Stimulated activated naive CD8-positive, alpha-beta T cell treated with anti-CD3 and anti-CD28 coated beads, Interleukin-15, amount 100 ng/mL, for 72 hours (primary cell): ENCODE data around the gene HUS1B.

ENCODE experiments used
- ATAC-seq: fragments of 150-1000 bp; cut with Tn5 transposase; 2 replicates; pipeline ENCODE4 v1.10.0; 2021; ENCODE audit warnings: mild to moderate bottlenecking, moderate library complexity
- DNase-seq, 2 donors: peaks; one replicate each; pipeline ENCODE4 v3.0.0; 2021 to 2022
- H3K27ac Mint-ChIP-seq, 2 donors: one replicate each; pipeline ENCODE4 v1.8.0; 2022; ENCODE audit warnings: mild to moderate bottlenecking in 2 of 2, mixed read lengths in 2 of 2, moderate library complexity in 2 of 2
- H3K27me3 Mint-ChIP-seq: one replicate; pipeline ENCODE4 v1.8.0; 2022; ENCODE audit warnings: mixed read lengths
- H3K4me1 Mint-ChIP-seq: one replicate; pipeline ENCODE4 v1.8.0; 2022; ENCODE audit warnings: mild to moderate bottlenecking, mixed read lengths
- H3K4me3 Mint-ChIP-seq, 2 donors: one replicate each; pipeline ENCODE4 v1.8.0; 2022; ENCODE audit warnings: mild to moderate bottlenecking in 2 of 2, mixed read lengths in 2 of 2, moderate library complexity in 1 of 2
- H3K9me3 Mint-ChIP-seq, 2 donors: one replicate each; pipeline ENCODE4 v1.8.0; 2022; ENCODE audit warnings: mixed read lengths in 2 of 2

The HUS1B gene

DNA sequence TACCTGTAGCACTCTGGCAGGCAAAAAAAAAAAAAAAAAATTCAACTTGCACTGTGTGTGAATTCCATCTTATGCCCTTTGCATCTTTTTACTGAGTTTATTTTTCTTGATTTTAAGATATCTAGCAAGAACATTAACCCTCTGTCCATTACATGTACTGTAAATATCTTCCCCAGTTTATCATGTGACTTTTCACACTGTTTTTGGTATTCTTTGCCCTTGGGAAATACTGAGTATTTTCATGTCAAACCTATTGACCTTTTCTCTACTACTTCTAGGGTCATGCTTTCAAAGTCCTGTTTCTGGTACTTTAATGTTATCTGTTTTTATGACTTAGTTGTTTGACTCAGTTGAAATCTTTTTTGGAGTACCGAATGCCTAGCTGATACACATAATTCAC is 843 bp upstream of the HUS1B start:
- Mint-ChIP-seq H3K4me1 (peaks cover 55% of the 10 kb centered on the region), H3K9me3 (peaks cover 0 to 7% of the 10 kb centered on the region in 2 donors), H3K27ac (no peak overlapping the region), H3K4me3 (no peak overlapping the region), H3K27me3 (no peaks in the 10 kb centered on the region)
- ATAC-seq (no peak), DNase-seq (no peak)

DNA sequence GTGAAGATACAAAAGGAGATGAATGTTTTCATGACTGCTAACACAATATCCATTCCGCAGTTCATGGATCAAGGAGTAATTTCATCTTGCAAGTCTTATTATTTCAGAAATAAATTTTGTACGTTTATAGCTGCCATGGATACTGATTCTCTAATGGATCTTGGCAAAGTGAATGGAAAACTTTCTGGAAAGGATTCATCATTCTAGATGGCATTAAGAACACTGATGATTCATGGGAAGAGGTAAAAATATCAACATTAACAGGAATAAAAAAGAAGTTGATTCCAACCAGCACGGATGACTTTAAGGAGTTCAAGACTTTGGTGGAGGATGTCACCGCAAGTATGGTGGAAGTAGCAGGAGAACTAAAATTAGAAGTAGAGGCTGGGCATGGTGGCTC is 2.8 kb downstream of the HUS1B start:
- ATAC-seq (no peak), DNase-seq (no peak)
- H3K9me3 Mint-ChIP-seq, result peaks cover 0 to 7% of the 10 kb centered on the region in 2 donors
- no peaks in the 10 kb centered on the region for H3K27me3 Mint-ChIP-seq
- H3K27ac Mint-ChIP-seq, result peak overlapping the region in 1 of 2 donors; percentile 12
- peaks cover 20% of the 10 kb centered on the region for H3K4me1 Mint-ChIP-seq
- H3K4me3 Mint-ChIP-seq, result no peak overlapping the region

DNA sequence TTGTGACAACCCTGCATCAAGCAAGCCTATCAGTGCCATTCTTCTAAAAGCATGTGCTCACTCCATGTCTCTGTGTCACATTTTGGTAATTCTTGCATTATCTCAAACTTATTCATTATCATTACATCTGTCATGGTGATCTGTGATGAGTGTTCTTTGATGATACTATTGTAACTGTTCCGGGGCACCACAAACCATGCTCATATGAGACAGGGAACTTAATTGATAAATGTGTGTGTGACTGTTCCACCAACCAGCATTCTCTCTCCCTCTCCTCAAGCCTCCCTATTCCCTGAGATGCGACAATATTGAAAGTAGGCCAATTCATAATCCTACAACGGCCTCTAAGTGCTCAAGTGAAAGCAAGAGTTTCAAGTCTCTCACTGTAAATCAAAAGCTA is 4.0 kb downstream of the HUS1B start:
- Mint-ChIP-seq H3K9me3 (peaks cover 0 to 7% of the 10 kb centered on the region in 2 donors), H3K27me3 (no peaks in the 10 kb centered on the region), H3K27ac (no peak overlapping the region), H3K4me1 (peaks cover 9% of the 10 kb centered on the region), H3K4me3 (no peak overlapping the region)
- ATAC-seq (no peak), DNase-seq (no peak)

DNA sequence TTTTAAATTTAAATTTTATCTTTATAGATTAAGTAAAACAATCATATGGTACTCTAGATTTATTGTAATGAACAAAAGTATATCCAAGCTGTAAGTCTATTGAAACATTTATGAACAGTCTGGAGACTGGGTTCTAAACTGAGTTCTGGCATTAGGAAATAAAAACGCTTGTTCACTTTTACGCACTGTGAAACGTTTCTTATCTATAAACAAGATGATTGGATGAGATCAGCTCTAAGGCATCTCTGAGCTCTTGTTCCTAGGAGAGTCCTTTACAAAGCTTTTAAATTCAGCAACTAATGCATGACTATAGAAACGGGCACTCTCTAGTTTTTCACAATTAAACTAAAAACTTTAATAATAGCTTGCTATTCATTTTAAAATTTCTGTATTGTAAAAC is 6.8 kb downstream of the HUS1B start:
- no peak for DNase-seq
- peaks cover 0 to 7% of the 10 kb centered on the region in 2 donors for H3K9me3 Mint-ChIP-seq
- peaks cover 22% of the 10 kb centered on the region for H3K4me1 Mint-ChIP-seq
- H3K27ac Mint-ChIP-seq, result no peak overlapping the region
- no peaks in the 10 kb centered on the region for H3K27me3 Mint-ChIP-seq
- no peak for ATAC-seq
- H3K4me3 Mint-ChIP-seq, result no peak overlapping the region

- no peak for DNase-seq
- Mint-ChIP-seq H3K4me3 (no peak overlapping the region), H3K4me1 (peaks cover 27% of the 10 kb centered on the region), H3K27ac (no peak overlapping the region), H3K9me3 (peaks cover 0 to 7% of the 10 kb centered on the region in 2 donors), H3K27me3 (no peaks in the 10 kb centered on the region)
- ATAC-seq, result no peak
Observed at GRCh38 chr6:642805-643204, 14.1 kb downstream of the HUS1B start.

DNA sequence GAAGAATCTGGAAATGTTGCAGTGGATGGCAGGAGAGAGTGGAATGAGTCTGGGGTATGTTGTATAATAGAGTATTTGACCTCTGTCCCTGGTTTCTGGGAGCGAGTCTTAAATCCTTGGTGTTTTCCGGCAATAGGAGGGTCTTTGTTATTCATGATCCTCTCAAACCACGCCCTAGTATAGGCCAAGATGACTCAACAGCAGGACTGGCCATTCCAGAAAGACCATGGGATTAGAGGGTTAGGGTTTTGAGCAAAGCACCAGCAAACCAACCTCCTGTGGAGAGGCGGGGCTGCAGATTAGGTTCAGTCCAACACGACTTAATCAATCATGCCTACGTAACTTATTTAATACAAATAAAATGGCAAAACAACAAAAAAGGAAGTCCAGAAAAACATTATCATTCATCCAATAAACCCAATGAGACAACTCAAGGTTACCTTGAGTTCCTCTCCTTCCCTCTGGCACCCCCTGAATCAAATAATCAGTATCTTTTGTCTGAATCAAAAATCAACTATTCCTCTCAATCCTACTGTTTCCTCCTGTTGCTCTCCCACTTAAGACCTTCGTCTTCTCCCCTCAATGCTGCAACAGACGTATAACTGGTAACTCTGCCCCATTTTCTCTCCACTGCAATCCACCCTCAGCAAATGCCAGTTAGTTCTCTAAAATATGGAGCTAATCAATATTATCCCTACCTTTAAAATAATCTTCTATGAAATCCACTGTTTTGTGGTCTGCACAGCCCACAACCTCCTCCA is 15.5 kb downstream of the HUS1B start:
- ATAC-seq (no peak), DNase-seq (no peak)
- no peak overlapping the region for H3K27ac Mint-ChIP-seq
- H3K4me3 Mint-ChIP-seq, result no peak overlapping the region
- H3K27me3 Mint-ChIP-seq, result no peaks in the 10 kb centered on the region
- H3K4me1 Mint-ChIP-seq, result peaks cover 26% of the 10 kb centered on the region
- peaks cover 0 to 7% of the 10 kb centered on the region in 2 donors for H3K9me3 Mint-ChIP-seq

DNA sequence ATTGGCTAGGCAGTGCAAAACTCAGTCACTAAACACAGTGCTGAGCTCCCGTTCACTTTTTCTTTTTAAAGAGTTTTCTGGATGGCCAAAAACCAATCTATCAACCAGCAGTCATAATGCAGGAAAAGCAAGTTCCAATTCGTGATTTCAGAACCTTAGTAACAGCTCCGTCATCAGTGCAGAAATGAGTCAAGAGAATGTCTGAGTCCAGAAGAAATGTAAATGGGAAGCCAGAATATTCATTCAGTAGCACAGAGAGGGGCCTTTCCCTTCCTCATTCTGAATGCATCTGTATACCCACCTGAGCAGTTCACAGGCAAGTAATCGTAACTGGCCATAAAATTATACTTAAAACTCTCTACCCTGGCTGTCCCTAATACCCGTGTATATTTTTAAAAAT is 20.4 kb downstream of the HUS1B start:
- H3K27me3 Mint-ChIP-seq, result no peaks in the 10 kb centered on the region
- H3K9me3 Mint-ChIP-seq, result no peaks in the 10 kb centered on the region
- H3K27ac Mint-ChIP-seq, result no peak overlapping the region
- DNase-seq (no peak), ATAC-seq (peak; percentile 80)
- peaks cover 15% of the 10 kb centered on the region for H3K4me1 Mint-ChIP-seq
- H3K4me3 Mint-ChIP-seq, result no peak overlapping the region

DNA sequence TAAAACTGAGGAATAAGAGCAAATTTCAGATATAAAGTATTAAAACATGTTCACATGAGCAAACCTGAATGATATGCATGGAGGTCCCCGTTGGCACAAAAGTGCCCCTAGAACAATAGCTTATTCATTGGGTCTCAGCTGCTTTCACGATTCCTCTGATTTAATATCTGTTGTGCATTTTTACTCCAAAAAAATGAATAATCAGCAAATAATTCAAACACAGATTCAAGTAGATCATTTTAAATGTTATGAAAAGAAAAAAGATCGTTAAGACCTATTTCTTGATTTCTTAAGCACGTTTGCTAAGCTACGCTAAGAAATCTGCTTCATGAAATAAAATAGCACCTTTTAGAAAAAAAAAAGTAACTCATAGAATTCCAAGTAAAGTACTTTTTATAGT is 21.7 kb downstream of the HUS1B start:
- Mint-ChIP-seq H3K27me3 (no peaks in the 10 kb centered on the region), H3K4me3 (no peak overlapping the region), H3K4me1 (peaks cover 14% of the 10 kb centered on the region), H3K9me3 (no peaks in the 10 kb centered on the region), H3K27ac (no peak overlapping the region)
- ATAC-seq (no peak), DNase-seq (no peak)

DNA sequence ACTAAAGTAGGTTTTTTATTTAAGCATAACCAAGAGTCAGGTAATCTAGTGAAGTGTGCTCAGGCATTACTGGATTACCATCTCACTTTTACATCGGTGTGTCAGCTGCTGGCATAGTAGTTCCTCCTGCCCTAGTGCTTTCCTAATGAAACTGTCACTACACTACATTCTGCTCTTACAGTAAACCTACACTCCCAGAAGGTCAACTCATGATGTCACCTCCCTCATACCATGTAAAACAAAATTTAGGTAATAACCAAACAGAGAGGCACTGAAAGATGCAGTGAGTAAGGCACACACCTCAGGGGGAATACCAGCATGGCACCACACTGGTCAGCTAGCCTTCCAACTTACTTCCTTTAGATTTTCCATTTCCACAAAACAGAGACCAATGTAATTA is 23.3 kb downstream of the HUS1B start:
- Mint-ChIP-seq H3K4me3 (no peak overlapping the region), H3K27me3 (no peaks in the 10 kb centered on the region), H3K27ac (no peak overlapping the region), H3K9me3 (no peaks in the 10 kb centered on the region), H3K4me1 (peaks cover 16% of the 10 kb centered on the region)
- ATAC-seq (peak; percentile 20), DNase-seq (no peak)

GRCh38 chr6:628766-629165 is 28.1 kb downstream of the HUS1B start:
- H3K4me3 Mint-ChIP-seq, result peak overlapping the region in 1 of 2 donors; percentile 29
- H3K27me3 Mint-ChIP-seq, result no peaks in the 10 kb centered on the region

GRCh38 chr6:626236-626635 is 30.7 kb downstream of the HUS1B start:
- peaks cover 26% of the 10 kb centered on the region for H3K4me1 Mint-ChIP-seq
- H3K9me3 Mint-ChIP-seq, result no peaks in the 10 kb centered on the region
- DNase-seq (no peak), ATAC-seq (no peak)
- no peak overlapping the region for H3K4me3 Mint-ChIP-seq
- no peaks in the 10 kb centered on the region for H3K27me3 Mint-ChIP-seq
- no peak overlapping the region for H3K27ac Mint-ChIP-seq

More at GRCh38 chr6:628766-629165, 28.1 kb downstream of the HUS1B start:
- ATAC-seq (no peak), DNase-seq (no peak)
- no peaks in the 10 kb centered on the region for H3K9me3 Mint-ChIP-seq
- peaks cover 26% of the 10 kb centered on the region for H3K4me1 Mint-ChIP-seq
- H3K27ac Mint-ChIP-seq, result peak overlapping the region in 1 of 2 donors; percentile 4

GRCh38 chr6:624979-625378 is 31.9 kb downstream of the HUS1B start:
- Mint-ChIP-seq H3K27ac (no peak overlapping the region), H3K4me1 (peaks cover 26% of the 10 kb centered on the region), H3K9me3 (no peaks in the 10 kb centered on the region), H3K4me3 (no peak overlapping the region), H3K27me3 (no peaks in the 10 kb centered on the region)
- no peak for ATAC-seq
- DNase-seq, result no peak

DNA sequence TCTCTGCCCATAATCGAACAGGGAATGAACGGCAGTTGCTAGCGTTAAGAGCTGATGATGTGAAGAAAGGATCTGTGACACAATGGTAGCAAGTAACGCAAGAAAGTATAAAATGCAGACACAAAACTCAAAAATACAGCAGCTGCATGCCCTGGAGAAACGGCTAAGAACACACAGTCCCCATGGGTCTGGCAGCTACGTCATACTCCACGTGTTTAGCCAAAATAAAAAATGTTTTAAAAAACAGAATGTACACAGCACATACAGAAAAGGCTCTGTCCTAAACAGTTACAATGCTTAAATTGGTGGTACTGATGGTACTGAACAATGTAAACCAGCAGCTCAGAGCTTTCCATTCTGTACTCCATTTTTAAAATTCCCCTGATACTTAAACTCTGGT is 34.4 kb downstream of the HUS1B start:
- Mint-ChIP-seq H3K27ac (no peak overlapping the region), H3K9me3 (no peaks in the 10 kb centered on the region), H3K4me3 (no peak overlapping the region), H3K4me1 (peaks cover 11% of the 10 kb centered on the region), H3K27me3 (no peaks in the 10 kb centered on the region)
- ATAC-seq (no peak), DNase-seq (no peak)

DNA sequence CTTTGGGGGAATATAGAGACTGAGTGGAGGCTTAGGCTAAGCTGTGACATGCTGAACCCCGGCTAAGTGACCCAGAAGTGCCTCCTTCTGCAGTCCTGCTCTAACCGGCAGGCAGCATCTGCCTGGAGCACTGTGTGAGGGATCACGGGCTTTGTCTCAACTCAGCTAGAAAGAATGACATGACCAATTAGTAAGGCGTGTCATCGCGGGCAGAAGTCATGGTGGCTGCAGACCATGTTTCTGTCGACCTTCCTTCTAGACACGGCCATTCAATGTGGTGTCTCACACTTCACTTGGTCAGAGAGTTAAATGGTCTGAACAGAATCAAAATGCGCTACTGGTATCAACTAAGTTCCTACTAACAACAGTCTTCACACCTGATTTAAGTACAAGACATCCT is 35.0 kb downstream of the HUS1B start:
- ATAC-seq (no peak), DNase-seq (no peak)
- Mint-ChIP-seq H3K4me1 (peaks cover 6% of the 10 kb centered on the region), H3K27ac (no peak overlapping the region), H3K9me3 (no peaks in the 10 kb centered on the region), H3K27me3 (no peaks in the 10 kb centered on the region), H3K4me3 (no peak overlapping the region)

DNA sequence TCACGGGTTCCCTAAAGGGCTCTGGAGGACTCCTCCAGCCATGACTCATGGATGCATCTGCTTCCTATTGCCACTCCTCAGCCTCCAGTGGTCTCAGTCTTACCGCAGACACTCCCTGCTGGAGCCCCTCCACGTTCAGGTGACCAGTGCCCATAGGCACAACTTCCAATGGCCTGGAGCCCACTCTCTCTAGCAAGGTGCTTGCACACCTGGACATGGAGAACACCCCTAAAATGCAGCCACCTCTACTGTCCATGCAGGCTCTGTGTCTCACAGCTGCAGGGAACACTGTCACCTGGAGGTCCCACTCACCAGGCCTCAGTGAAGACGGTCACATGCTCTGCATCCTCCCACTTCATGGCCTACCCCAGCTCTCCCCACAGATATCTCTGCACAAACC is 36.0 kb downstream of the HUS1B start:
- Mint-ChIP-seq H3K4me3 (no peak overlapping the region), H3K9me3 (no peaks in the 10 kb centered on the region), H3K27me3 (no peaks in the 10 kb centered on the region), H3K4me1 (no peaks in the 10 kb centered on the region), H3K27ac (peak overlapping the region in 1 of 2 donors; percentile 15)
- DNase-seq, result no peak
- ATAC-seq, result no peak

DNA sequence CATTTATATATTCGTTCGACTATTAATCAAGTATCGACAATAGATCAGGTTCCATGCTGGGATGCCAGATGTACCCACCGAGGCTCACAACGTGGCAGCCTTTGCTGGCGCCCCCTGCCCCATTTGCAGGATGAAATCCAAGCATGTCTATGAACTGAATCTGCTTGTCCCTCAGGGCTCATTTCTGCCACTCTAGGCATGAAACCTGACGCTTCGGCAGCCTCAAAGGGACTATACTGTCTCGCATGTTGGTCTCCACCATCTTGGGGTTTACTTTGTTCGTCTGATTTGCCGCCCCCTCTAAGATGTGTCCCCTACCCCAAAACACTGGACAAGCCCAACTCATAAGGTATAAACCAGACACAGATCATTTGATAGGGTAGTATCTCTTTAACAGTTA is 36.7 kb downstream of the HUS1B start:
- no peaks in the 10 kb centered on the region for H3K9me3 Mint-ChIP-seq
- H3K4me3 Mint-ChIP-seq, result no peak overlapping the region
- no peaks in the 10 kb centered on the region for H3K27me3 Mint-ChIP-seq
- H3K27ac Mint-ChIP-seq, result no peak overlapping the region
- H3K4me1 Mint-ChIP-seq, result no peaks in the 10 kb centered on the region
- ATAC-seq, result no peak
- no peak for DNase-seq
